ENCODE results near the gene DPM1. TPM values are rescaled to one million over a fixed set of nuclear protein-coding genes. Genes with fewer than 3 reads are reported as not detected.

DPM1 gene
- total and polyA plus RNA-seq, 8 donors = 13.6 to 34.8 (median 17.8) TPM

GRCh38 chr20:50900261-50900660 is 58.1 kb downstream of the DPM1 start:
- WGBS, 2 donors = 95% methylated on average over 7 of the region's 7 CpGs
- no peaks in the 10 kb centered on the region for H3K9me3 ChIP-seq
- H3K27me3 ChIP-seq = no peaks in the 10 kb centered on the region
- H3K36me3 ChIP-seq = peaks cover 0 to 30% (median 0%) of the 10 kb centered on the region in 3 donors
- intact Hi-C loops (cut with DNase I) = loop anchor here in 1 of 3 donors (10.0 kb wide), 1 partner anchor 105 kb away; the partner anchor contains the start of gene BCAS4
- ATAC-seq = no peak
- no peak for DNase-seq
- H3K4me1 ChIP-seq = peaks cover 4 to 12% (median 10%) of the 10 kb centered on the region in 3 donors
- FAIRE-seq = no peak
- no peak for TF ChIP-seq CTCF (IDR thresholded peaks at IDR 0.05)
- H3K27ac ChIP-seq = no peak overlapping the region
- no peak overlapping the region for H3K4me3 ChIP-seq

DNA sequence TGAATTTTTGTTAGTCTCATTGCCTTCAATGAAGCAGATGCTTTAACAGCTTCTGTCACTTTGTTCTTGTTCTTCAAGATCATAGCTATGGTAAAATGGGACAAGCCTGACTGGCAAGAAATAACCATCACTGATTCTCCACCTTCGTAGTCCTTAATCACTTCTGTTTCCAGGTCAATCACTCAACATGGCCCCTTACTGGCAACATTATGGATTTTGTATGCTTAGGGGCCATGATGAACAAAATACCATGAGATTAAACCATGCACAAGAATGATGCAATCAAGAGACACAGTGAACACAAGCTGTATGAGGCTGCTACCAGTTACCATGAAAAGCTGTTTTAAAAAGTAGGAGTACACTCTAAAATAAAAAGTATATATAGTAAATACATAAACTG is 59.9 kb downstream of the DPM1 start:
- no peaks in the 10 kb centered on the region for H3K27me3 ChIP-seq
- 94 to 95% methylated on average over 1 of the region's 1 CpG for WGBS, 2 donors
- H3K27ac ChIP-seq = no peak overlapping the region
- H3K9me3 ChIP-seq = no peaks in the 10 kb centered on the region
- H3K4me1 ChIP-seq = peaks cover 5 to 10% (median 9%) of the 10 kb centered on the region in 3 donors
- H3K36me3 ChIP-seq = peaks cover under 1 to 39% (median 5%) of the 10 kb centered on the region in 3 donors
- DNase-seq = no peak
- intact Hi-C loops (cut with DNase I) = no loop called here
- no peak for FAIRE-seq
- no peak for TF ChIP-seq CTCF (IDR thresholded peaks at IDR 0.05)
- no peak overlapping the region for H3K4me3 ChIP-seq
- no peak for ATAC-seq

GRCh38 chr20:50895111-50895830 is 63.1 kb downstream of the DPM1 start:
- FAIRE-seq (no peak), DNase-seq (no peak), ATAC-seq (peak; percentile 75 to 88 (median 82))
- Histone ChIP-seq H3K27me3 (no peaks in the 10 kb centered on the region), H3K27ac (no peak overlapping the region), H3K4me3 (no peak overlapping the region), H3K4me1 (peaks cover 5 to 10% (median 8%) of the 10 kb centered on the region in 3 donors), H3K9me3 (no peaks in the 10 kb centered on the region), H3K36me3 (peaks cover 6 to 45% (median 15%) of the 10 kb centered on the region in 3 donors)
- intact Hi-C loops (cut with DNase I) = no loop called here
- TF ChIP-seq CTCF (IDR thresholded peaks at IDR 0.05) = no peak
- 55 to 61% methylated on average over 8 of the region's 8 CpGs for WGBS, 2 donors

- DNase-seq = no peak
- no peak overlapping the region for H3K27ac ChIP-seq
- FAIRE-seq = no peak
- intact Hi-C loops (cut with DNase I) = no loop called here
- H3K36me3 ChIP-seq = peaks cover 6 to 41% (median 20%) of the 10 kb centered on the region in 3 donors
- H3K4me1 ChIP-seq = peaks cover 5 to 10% (median 8%) of the 10 kb centered on the region in 3 donors
- no peak overlapping the region for H3K4me3 ChIP-seq
- ATAC-seq = no peak
- no peaks in the 10 kb centered on the region for H3K9me3 ChIP-seq
- 95 to 98% methylated on average over 7 of the region's 7 CpGs for WGBS, 2 donors
- H3K27me3 ChIP-seq = no peaks in the 10 kb centered on the region
- no peak for TF ChIP-seq CTCF (IDR thresholded peaks at IDR 0.05)
Observed at GRCh38 chr20:50893620-50894019, 64.7 kb downstream of the DPM1 start.

DNA sequence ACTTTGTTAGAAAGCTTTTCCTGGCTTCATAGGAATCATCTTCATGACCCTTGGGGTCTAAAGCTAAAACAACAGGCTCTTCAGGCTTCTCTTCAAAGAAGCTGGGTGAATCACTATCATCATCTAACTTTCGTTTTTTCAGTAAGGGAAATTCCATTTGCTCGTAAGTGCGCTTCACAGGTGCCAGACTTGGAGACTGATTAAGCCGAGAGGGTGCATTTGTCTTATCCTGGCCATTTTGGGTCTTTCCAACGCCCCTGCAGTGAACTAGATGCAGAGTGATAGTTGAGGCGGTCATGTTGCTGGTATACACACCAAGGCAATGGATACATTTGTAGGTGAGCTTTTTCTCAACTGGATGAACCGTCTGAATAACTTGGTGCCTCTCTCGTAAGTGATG is 65.9 kb downstream of the DPM1 start:
- Histone ChIP-seq H3K4me1 (peaks cover 5 to 10% (median 8%) of the 10 kb centered on the region in 3 donors), H3K4me3 (no peak overlapping the region), H3K36me3 (peaks cover 6 to 37% (median 20%) of the 10 kb centered on the region in 3 donors), H3K9me3 (no peaks in the 10 kb centered on the region), H3K27ac (no peak overlapping the region), H3K27me3 (no peaks in the 10 kb centered on the region)
- whole genome bisulfite sequencing, 2 donors = 94 to 97% methylated on average over 8 of the region's 8 CpGs
- intact Hi-C loops (cut with DNase I) = no loop called here
- ATAC-seq (no peak), DNase-seq (no peak), FAIRE-seq (no peak)
- TF ChIP-seq CTCF (IDR thresholded peaks at IDR 0.05) = no peak

Data from pancreas (tissue), 10 donors.